ENCODE results near the gene HOOK2.

DNA sequence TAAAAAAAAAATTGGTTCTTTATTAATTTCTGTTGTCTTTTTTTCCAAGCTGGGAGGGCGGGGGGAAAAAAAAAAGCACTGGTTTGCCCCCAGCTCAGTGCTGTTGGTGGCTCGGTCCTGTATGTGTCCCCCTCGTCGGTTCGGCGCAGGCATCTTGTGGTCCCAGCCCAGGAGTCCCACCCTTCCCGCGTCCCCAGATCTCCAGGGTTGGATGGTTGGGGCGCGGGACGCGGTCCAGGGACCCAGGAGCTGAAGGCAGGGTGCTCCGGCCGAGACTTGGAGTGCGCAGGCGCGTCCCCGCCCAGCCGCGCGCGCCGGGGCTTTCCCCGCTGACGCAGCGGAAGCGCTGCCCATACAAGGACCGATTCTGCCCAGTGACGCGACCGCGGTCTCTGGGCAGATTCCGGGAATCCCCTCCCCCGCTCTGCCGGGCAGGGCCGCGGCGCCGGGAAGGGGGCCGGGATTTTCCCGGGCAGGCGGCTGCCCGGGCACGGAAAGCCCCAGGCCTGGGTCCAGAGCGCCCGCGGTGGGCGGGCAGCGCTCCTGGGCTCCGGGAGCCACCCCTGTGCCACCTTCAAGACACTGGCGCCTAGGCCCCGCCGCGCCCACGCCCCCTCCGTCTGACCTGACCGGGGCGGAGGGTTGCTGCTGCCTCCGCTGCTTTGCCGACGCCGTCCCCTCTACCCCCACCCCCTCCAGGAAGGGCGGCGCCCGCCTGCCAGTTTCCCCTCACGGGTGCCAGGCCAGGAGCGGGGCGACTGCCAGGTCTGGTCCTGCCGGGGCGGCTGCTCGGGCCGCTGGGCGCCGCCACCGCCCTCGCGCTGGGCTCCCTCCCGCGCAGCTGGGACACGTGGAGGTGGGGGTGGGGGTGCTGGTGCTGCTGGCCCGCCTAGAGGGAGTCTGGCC, 18.2 kb upstream of the HOOK2 start:
- TF ChIP-seq, protein P1, sequence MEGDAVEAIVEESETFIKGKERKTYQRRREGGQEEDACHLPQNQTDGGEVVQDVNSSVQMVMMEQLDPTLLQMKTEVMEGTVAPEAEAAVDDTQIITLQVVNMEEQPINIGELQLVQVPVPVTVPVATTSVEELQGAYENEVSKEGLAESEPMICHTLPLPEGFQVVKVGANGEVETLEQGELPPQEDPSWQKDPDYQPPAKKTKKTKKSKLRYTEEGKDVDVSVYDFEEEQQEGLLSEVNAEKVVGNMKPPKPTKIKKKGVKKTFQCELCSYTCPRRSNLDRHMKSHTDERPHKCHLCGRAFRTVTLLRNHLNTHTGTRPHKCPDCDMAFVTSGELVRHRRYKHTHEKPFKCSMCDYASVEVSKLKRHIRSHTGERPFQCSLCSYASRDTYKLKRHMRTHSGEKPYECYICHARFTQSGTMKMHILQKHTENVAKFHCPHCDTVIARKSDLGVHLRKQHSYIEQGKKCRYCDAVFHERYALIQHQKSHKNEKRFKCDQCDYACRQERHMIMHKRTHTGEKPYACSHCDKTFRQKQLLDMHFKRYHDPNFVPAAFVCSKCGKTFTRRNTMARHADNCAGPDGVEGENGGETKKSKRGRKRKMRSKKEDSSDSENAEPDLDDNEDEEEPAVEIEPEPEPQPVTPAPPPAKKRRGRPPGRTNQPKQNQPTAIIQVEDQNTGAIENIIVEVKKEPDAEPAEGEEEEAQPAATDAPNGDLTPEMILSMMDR (IDR thresholded peaks at IDR 0.05; ENCODE audit: low read depth, low read length, poor library complexity, severe bottlenecking) = no peak
- no peak for TF ChIP-seq EZH2phosphoT487 (IDR thresholded peaks at IDR 0.05; ENCODE audit: borderline replicate concordance, low read length)
